GM12878 (cell line): ENCODE measurements around the gene CLN3. TPM values are rescaled to one million over a fixed set of nuclear protein-coding genes. Genes with fewer than 3 reads are reported as not detected.

Experiments used
- EGR1 ChIP-seq, 2 experiments: IDR thresholded peaks; 1 replicate in 1 of 2; 2 replicates in 1 of 2; pipeline ENCODE4 v1.6.1; 2011 to 2012; ENCODE audit warnings: low read depth in 2 of 2, low read length in 2 of 2, borderline replicate concordance in 1 of 2, mild to moderate bottlenecking in 1 of 2, moderate library complexity in 1 of 2
- FOXK2 ChIP-seq: fragments of 450-650 bp; IDR thresholded peaks from 2 replicates; pipeline ENCODE4 v1.6.1; 2017; ENCODE audit warnings: mild to moderate bottlenecking, moderate library complexity
- HCFC1 ChIP-seq: fragments of 150-350 bp; IDR thresholded peaks from 2 replicates; pipeline ENCODE4 v1.6.1; 2014; ENCODE audit warnings: low read length
- IRF4 ChIP-seq: IDR thresholded peaks from 2 replicates; pipeline ENCODE4 v1.6.1; 2011; ENCODE audit warnings: low read depth, low read length
- JUNB ChIP-seq: IDR thresholded peaks from 2 replicates; pipeline ENCODE4 v1.6.1; 2016; ENCODE audit warnings: antibody characterized with exemption, mild to moderate bottlenecking
- LARP7 ChIP-seq: fragments of 450-650 bp; IDR thresholded peaks from 2 replicates; pipeline ENCODE4 v1.6.1; 2017; ENCODE audit warnings: mild to moderate bottlenecking
- RELA ChIP-seq: fragments of 450-650 bp; IDR thresholded peaks from 2 replicates; pipeline ENCODE4 v1.8.0; 2014; ENCODE audit warnings: borderline replicate concordance; ENCODE audit not compliant: partially characterized antibody
- SIX5 ChIP-seq: IDR thresholded peaks from 2 replicates; pipeline ENCODE4 v1.6.1; 2011; ENCODE audit warnings: mild to moderate bottlenecking, low read depth, low read length, moderate library complexity; ENCODE audit not compliant: severe bottlenecking
- SP1 ChIP-seq: IDR thresholded peaks from one replicate; pipeline ENCODE4 v1.6.1; 2011; ENCODE audit warnings: low read depth, low read length
- TARDBP ChIP-seq: IDR thresholded peaks from 2 replicates; pipeline ENCODE4 v1.6.1; 2016; ENCODE audit warnings: borderline replicate concordance
- TBL1XR1 ChIP-seq: IDR thresholded peaks from 2 replicates; pipeline ENCODE4 v1.6.1; 2012; ENCODE audit warnings: low read depth, low read length, improper control_type of control experiment
- TCF7 ChIP-seq: IDR thresholded peaks from 2 replicates; pipeline ENCODE4 v1.6.1; 2014; ENCODE audit warnings: antibody characterized with exemption, borderline replicate concordance
- ZNF274 ChIP-seq: IDR thresholded peaks from one replicate; pipeline ENCODE4 v1.8.0; 2011; ENCODE audit not compliant: insufficient read length, insufficient read depth
- ZNF384 ChIP-seq: IDR thresholded peaks from 2 replicates; pipeline ENCODE4 v1.6.1; 2012; ENCODE audit warnings: low read depth, mild to moderate bottlenecking, low read length, improper control_type of control experiment, borderline replicate concordance
- ZZZ3 ChIP-seq: IDR thresholded peaks from 2 replicates; pipeline ENCODE4 v1.6.1; 2011; ENCODE audit warnings: low read depth; ENCODE audit not compliant: control insufficient read depth, insufficient read length
- polyA plus RNA-seq, 11 experiments: library from polyadenylated mRNA; depleted of rRNA in 4 of 11; unstranded in 6 of 11; stranded (reverse) in 5 of 11; fragments of >200 nt; fragmentation: Nextera tagmentation in 4 of 11; fragmentation: Illumina TruSeq in 1 of 11; extraction: Ambion mirVana in 4 of 11; extraction: Trizol in 1 of 11; gene quantifications; 1 replicate in 1 of 11; 2 replicates in 10 of 11; pipeline versions ENCODE4 v1.2.1 to v1.2.3, GENCODE V29; 2011 to 2016; ENCODE audit warnings: inconsistent platforms in 2 of 11, missing spikeins in 2 of 11, low read depth in 1 of 11
- total RNA-seq, 4 experiments: library from RNA; depleted of rRNA in 3 of 4; stranded (reverse); fragments of >200 nt in 3 of 4; fragmentation: Illumina TruSeq in 1 of 4; extraction: Trizol in 1 of 4; gene quantifications; 2 replicates each; pipeline versions ENCODE4 v1.2.1 to v1.2.3, GENCODE V29; 2013 to 2021
- TF ChIP-seq, protein P1 (sequence below): fragments of 150-350 bp; IDR thresholded peaks from 2 replicates; pipeline ENCODE4 v1.6.1; 2016; ENCODE audit warnings: low read depth, low read length
- TF ChIP-seq, protein P2 (sequence below): fragments of 450-650 bp; formaldehyde crosslinking; IDR thresholded peaks from 2 replicates; pipeline ENCODE4 v1.4.0; 2022; ENCODE audit warnings: mild to moderate bottlenecking, moderate library complexity
- TF ChIP-seq, protein P3 (sequence below): IDR thresholded peaks from 2 replicates; pipeline ENCODE4 v1.6.1; 2012; ENCODE audit warnings: improper control_type of control experiment, low read depth, low read length; ENCODE audit not compliant: insufficient replicate concordance
- TF ChIP-seq, protein P4 (sequence below): fragments of 450-650 bp; IDR thresholded peaks from 2 replicates; pipeline ENCODE4 v1.6.1; 2014; ENCODE audit warnings: mild to moderate bottlenecking

Gene CLN3
- total and polyA plus RNA-seq, 10 of the 15 experiments (the other 5 are each of a cell fraction or from before 2014, with no cell fraction given) = 2.3 to 25.0 (median 16.6) TPM

DNA sequence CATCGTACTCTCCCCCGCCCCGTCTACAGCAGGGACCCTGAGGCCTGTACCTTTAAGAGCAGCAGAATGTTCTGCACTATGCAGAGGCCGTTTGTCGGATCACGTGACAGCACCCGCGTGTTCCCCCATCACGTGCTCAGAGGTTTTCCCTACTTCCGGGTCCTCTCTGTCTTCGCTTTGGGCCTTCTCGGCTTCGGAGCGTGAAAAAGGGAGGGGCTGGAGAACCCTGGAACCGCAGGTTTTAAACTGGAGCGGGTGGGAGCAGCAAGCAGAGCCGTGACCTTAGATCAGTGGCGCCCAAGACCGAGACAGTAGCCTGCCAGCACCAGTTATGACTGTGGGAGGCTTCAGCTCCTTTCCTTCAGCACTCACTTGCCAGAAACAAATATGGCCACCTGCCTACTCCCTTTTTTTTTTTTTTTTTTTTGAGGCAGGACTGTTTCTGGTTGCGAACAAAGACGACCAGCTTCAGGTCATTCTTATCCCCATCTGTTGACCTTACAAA is at the start of gene CLN3 (continued):
- TF ChIP-seq, protein P1, sequence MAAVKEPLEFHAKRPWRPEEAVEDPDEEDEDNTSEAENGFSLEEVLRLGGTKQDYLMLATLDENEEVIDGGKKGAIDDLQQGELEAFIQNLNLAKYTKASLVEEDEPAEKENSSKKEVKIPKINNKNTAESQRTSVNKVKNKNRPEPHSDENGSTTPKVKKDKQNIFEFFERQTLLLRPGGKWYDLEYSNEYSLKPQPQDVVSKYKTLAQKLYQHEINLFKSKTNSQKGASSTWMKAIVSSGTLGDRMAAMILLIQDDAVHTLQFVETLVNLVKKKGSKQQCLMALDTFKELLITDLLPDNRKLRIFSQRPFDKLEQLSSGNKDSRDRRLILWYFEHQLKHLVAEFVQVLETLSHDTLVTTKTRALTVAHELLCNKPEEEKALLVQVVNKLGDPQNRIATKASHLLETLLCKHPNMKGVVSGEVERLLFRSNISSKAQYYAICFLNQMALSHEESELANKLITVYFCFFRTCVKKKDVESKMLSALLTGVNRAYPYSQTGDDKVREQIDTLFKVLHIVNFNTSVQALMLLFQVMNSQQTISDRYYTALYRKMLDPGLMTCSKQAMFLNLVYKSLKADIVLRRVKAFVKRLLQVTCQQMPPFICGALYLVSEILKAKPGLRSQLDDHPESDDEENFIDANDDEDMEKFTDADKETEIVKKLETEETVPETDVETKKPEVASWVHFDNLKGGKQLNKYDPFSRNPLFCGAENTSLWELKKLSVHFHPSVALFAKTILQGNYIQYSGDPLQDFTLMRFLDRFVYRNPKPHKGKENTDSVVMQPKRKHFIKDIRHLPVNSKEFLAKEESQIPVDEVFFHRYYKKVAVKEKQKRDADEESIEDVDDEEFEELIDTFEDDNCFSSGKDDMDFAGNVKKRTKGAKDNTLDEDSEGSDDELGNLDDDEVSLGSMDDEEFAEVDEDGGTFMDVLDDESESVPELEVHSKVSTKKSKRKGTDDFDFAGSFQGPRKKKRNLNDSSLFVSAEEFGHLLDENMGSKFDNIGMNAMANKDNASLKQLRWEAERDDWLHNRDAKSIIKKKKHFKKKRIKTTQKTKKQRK = no peak
- TF ChIP-seq JUNB = no peak
- TF ChIP-seq IRF4 = no peak
- no peak for TF ChIP-seq FOXK2
- peak; percentile 22; the same call in 1 of the 2 replicates for TF ChIP-seq TBL1XR1
- TF ChIP-seq, protein P2, sequence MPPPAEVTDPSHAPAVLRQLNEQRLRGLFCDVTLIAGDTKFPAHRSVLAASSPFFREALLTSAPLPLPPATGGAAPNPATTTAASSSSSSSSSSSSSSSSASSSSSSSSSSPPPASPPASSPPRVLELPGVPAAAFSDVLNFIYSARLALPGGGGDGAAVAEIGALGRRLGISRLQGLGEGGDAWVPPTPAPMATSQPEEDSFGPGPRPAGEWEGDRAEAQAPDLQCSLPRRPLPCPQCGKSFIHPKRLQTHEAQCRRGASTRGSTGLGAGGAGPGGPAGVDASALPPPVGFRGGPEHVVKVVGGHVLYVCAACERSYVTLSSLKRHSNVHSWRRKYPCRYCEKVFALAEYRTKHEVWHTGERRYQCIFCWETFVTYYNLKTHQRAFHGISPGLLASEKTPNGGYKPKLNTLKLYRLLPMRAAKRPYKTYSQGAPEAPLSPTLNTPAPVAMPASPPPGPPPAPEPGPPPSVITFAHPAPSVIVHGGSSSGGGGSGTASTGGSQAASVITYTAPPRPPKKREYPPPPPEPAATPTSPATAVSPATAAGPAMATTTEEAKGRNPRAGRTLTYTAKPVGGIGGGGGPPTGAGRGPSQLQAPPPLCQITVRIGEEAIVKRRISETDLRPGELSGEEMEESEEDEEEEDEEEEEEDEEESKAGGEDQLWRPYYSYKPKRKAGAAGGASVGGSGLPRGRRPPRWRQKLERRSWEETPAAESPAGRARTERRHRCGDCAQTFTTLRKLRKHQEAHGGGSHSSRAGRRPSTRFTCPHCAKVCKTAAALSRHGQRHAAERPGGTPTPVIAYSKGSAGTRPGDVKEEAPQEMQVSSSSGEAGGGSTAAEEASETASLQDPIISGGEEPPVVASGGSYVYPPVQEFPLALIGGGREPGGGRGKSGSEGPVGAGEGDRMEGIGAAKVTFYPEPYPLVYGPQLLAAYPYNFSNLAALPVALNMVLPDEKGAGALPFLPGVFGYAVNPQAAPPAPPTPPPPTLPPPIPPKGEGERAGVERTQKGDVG = peak; percentile 82
- TF ChIP-seq, protein P3, sequence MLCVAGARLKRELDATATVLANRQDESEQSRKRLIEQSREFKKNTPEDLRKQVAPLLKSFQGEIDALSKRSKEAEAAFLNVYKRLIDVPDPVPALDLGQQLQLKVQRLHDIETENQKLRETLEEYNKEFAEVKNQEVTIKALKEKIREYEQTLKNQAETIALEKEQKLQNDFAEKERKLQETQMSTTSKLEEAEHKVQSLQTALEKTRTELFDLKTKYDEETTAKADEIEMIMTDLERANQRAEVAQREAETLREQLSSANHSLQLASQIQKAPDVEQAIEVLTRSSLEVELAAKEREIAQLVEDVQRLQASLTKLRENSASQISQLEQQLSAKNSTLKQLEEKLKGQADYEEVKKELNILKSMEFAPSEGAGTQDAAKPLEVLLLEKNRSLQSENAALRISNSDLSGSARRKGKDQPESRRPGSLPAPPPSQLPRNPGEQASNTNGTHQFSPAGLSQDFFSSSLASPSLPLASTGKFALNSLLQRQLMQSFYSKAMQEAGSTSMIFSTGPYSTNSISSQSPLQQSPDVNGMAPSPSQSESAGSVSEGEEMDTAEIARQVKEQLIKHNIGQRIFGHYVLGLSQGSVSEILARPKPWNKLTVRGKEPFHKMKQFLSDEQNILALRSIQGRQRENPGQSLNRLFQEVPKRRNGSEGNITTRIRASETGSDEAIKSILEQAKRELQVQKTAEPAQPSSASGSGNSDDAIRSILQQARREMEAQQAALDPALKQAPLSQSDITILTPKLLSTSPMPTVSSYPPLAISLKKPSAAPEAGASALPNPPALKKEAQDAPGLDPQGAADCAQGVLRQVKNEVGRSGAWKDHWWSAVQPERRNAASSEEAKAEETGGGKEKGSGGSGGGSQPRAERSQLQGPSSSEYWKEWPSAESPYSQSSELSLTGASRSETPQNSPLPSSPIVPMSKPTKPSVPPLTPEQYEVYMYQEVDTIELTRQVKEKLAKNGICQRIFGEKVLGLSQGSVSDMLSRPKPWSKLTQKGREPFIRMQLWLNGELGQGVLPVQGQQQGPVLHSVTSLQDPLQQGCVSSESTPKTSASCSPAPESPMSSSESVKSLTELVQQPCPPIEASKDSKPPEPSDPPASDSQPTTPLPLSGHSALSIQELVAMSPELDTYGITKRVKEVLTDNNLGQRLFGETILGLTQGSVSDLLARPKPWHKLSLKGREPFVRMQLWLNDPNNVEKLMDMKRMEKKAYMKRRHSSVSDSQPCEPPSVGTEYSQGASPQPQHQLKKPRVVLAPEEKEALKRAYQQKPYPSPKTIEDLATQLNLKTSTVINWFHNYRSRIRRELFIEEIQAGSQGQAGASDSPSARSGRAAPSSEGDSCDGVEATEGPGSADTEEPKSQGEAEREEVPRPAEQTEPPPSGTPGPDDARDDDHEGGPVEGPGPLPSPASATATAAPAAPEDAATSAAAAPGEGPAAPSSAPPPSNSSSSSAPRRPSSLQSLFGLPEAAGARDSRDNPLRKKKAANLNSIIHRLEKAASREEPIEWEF = no peak
- peak; percentile 55 for TF ChIP-seq SIX5
- peak; percentile 97 for TF ChIP-seq RELA
- TF ChIP-seq TARDBP = no peak
- peak; percentile 75; the same call in 1 of the 2 replicates for TF ChIP-seq HCFC1
- TF ChIP-seq EGR1 (IDR thresholded peaks at IDR 0.05; ENCODE audit: borderline replicate concordance in 1 of 2, low read depth in 2 of 2, low read length in 2 of 2) = no peak
- peak; percentile 66 for TF ChIP-seq SP1
- TF ChIP-seq ZNF384 = peak; percentile 99
- no peak for TF ChIP-seq TCF7
- TF ChIP-seq ZZZ3 = no peak
- no peak for TF ChIP-seq LARP7
- TF ChIP-seq ZNF274 = no peak
- TF ChIP-seq, protein P4, sequence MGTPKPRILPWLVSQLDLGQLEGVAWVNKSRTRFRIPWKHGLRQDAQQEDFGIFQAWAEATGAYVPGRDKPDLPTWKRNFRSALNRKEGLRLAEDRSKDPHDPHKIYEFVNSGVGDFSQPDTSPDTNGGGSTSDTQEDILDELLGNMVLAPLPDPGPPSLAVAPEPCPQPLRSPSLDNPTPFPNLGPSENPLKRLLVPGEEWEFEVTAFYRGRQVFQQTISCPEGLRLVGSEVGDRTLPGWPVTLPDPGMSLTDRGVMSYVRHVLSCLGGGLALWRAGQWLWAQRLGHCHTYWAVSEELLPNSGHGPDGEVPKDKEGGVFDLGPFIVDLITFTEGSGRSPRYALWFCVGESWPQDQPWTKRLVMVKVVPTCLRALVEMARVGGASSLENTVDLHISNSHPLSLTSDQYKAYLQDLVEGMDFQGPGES = no peak
